GM12891 (cell line): Measurements from ENCODE around the gene ITGB4.

ENCODE experiments used
- POLR2AphosphoS5 ChIP-seq: IDR thresholded peaks from 2 replicates; pipeline ENCODE4 v1.6.1; 2011; ENCODE audit warnings: low read depth, low read length, control low read depth
- TAF1 ChIP-seq: IDR thresholded peaks from 2 replicates; pipeline ENCODE4 v1.6.1; 2011; ENCODE audit warnings: low read depth, low read length, control low read depth

DNA sequence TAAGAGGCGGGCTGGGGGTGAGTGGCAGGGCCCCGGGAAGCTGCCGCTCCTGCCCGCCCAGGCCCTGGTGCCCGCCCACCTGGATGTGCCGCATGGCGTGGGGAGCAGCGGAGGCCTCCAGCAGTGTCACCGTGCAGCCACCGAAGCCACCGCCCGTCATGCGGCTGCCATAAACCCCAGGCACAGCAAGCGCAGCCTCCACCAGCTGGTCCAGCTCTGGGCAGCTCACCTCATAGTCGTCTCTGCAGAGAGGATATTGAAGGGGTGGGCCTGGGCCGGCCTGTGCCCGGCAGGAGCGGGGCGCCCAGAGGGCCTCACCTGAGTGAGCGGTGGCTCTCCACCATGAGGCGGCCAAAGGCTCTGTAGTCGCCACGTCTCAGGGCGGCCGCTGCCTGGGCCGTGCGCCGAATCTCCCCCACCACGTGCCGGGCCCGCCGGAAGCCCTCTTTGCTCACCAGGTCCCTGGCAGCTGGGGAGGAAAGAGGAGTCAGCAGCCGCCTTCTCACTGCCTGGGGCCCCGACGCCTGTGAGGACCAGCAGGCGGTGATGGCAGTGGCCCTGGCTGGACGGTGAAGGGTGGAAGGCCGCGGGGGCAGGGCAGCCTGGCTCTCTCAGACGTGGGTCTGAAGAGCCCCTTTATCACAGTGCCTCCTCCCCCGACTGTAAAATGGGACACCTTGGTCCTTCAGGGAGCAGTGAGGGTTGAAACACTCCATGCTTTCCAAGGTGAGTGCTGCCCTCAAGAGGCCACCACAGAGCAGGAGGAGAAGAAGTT is 37.1 kb downstream of the ITGB4 start:
- no peak for TF ChIP-seq TAF1
- TF ChIP-seq POLR2AphosphoS5: no peak
